A673 (cell line): Measurements from ENCODE around the gene PAK1.

Source experiments
- CTCF ChIP-seq: fragments of 300-800, 200-600 bp; sonication (generic); conservative IDR thresholded peaks from 2 replicates; pipeline ENCODE4 v1.5.1; 2017; ENCODE audit warnings: low read depth, mild to moderate bottlenecking, antibody characterized with exemption, low read length, moderate library complexity, mixed read lengths
- EZH2 ChIP-seq: fragments of 200-600 bp; sonication (generic); IDR thresholded peaks from 2 replicates; pipeline ENCODE4 v1.6.1; 2017; ENCODE audit warnings: borderline replicate concordance, low read depth, mild to moderate bottlenecking, mixed read lengths, antibody characterized with exemption, low read length; ENCODE audit not compliant: poor library complexity, severe bottlenecking

- no peak for TF ChIP-seq CTCF
- TF ChIP-seq EZH2, result no peak
These were observed 36.2 kb upstream of the PAK1 start for GRCh38 chr11:77510095-77510494.
